ENCODE results near the gene NFKB1.

DNA sequence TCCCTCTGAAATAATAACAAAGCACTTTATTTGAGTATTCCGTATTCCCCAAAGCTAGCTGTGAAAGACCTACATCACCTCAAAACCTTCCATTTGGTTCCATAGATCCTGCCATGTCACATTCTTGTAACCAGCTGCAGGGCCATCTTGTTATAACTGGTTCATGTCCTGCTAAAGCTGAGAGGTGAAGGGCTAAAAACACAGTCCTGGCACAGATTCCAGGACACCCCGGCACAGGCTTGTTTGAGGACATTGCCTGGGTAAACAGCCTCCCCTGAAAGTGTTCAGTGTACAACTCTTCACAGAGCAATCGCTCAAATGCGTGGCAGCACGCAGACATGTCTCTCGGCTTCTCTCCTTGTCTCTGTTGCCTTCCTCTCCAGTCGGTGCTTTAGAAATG is 130.5 kb downstream of the NFKB1 start:
- TF ChIP-seq GATA3 (IDR thresholded peaks at IDR 0.05; ENCODE audit: borderline replicate concordance) (no peak), EP300 (IDR thresholded peaks at IDR 0.05) (no peak), POLR2AphosphoS2 (conservative IDR thresholded peaks at IDR 0.05; ENCODE audit: low read length) (no peak), SMC3 (IDR thresholded peaks at IDR 0.05) (no peak)
- TF ChIP-seq, protein P1, sequence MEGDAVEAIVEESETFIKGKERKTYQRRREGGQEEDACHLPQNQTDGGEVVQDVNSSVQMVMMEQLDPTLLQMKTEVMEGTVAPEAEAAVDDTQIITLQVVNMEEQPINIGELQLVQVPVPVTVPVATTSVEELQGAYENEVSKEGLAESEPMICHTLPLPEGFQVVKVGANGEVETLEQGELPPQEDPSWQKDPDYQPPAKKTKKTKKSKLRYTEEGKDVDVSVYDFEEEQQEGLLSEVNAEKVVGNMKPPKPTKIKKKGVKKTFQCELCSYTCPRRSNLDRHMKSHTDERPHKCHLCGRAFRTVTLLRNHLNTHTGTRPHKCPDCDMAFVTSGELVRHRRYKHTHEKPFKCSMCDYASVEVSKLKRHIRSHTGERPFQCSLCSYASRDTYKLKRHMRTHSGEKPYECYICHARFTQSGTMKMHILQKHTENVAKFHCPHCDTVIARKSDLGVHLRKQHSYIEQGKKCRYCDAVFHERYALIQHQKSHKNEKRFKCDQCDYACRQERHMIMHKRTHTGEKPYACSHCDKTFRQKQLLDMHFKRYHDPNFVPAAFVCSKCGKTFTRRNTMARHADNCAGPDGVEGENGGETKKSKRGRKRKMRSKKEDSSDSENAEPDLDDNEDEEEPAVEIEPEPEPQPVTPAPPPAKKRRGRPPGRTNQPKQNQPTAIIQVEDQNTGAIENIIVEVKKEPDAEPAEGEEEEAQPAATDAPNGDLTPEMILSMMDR (IDR thresholded peaks at IDR 0.05): no peak

Data from A549 (cell line).